CD4-positive, alpha-beta T cell treated with Interleukin-17A for 1 hour (primary cell): ENCODE data around the gene ITGB7.
"Not testable (repeated sequence)": the region's sequence is repeated elsewhere in the genome, so short reads cannot be mapped to it uniquely, and the experiment has no call there.

ENCODE experiments used
- DNase-seq: peaks from one replicate; pipeline ENCODE4 v3.0.0-alpha.2; 2020

ITGB7 gene

DNA sequence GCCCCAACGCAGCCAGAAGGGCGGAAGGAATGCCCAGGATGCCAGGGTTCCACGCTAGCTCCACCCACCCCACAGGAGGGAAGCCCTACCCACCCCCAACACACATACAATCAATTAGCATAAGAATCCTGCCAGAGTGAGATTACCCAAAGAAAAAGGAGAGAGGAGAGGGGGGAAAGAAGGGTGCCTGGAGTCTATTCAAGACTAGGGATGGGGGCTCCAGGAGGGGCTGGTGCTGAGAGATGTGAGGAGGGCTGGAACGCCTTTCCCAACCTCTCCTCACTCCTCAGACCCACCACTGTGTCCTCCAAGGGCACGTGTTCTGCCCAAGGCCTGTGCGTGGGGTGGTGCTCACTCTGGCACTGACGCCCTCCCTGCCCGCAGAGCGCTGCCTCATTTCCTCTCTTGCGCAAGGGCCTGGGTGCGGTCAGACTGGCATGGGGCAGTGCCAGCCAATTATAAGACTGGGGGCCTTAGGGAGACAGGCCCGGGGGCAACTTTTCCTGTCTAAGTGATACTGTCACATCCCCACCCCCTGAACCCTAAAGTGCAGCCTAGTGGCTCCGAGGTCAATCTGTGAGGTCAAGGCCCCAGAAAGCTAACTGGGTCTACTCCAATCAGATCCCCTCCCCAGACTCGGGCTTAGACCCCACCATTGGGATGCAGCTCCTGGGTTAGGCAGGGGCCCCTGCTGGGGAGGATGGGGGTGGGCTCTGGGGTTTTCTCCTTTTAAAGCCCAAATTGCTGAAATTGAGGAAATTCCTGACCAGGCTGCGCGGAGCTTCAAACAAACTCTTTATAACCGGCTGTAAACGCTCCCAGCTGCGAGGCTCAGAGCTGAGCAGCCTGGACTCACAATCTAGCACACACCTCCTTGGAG is 10.2 kb upstream of the ITGB7 start:
- DNase-seq = peak; percentile 57

DNA sequence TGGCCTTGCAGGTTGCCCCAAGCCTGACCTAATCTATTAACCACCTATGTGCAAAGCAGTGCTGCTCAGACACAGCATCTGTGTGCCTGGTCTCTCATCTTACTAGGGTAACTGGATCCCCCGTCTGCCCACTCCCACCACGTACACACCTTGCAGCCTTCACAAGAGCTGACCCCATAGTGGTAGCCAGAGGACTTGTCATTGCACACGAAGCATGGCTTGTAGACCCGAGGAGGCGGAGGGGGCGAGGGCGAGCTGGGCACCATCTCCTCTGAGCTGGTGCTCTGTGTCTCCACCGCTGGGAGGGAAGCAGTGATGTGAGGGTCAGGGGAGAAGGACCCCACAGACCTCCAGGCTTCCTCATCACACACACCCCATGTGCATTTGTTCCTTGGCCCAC is 8.4 kb upstream of the ITGB7 start:
- DNase-seq = no peak

DNA sequence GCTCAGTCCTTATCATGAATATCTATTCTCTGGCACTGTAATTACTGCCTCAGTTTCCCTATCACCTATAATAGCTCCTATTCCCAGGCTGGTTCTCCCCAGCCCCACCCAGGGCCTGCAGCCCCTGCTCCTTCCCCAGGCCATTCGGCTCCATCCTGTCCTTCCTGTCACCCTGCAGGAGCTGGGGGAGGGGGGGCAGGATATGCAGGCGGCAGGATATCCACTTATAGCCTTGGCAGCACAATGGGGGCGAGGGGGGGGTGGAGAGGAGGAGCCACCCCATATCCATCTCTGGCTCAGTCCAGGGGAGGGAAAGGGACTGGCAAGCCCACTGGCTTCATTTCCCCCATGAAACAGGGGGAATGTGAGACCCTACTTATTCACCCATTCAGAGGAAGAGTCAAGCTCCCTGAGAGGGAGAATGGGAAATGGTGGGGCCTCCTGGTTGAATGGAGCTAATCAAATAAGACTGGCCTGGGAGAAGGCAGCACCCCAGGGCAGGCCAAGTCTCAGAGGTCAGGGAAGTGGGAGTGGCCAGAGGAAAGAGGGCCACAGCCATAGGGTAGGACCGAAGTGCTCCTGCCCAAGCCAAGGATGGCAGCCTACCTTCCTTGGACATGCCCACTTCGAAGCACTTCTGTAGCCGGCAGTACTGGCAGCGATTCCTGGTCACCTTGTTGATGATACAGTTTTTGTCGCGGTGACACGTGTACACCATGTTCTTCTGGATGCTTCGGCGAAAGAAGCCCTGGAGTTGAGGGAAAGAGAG is 7.8 kb upstream of the ITGB7 start:
- DNase-seq = no peak

DNA sequence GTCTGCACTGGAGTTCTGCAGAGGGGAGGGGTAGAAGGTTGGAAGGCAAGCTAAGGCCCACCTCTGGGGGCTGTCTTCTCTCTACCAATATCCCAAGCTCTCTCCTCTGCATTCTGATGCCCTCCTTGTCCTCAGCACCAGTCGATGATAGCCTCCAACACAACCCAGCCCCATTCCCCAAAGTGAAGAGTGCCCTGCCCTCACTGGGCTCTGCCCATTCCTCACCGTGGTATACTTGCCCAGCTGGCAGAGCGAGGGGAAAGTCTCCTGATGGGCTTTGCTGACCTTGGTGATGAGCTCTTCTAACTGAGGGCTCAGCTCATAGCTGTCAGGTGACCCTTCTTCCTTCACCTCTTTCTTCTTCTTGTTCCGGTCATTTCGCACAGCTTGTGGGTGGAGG is 7.2 kb upstream of the ITGB7 start:
- no peak for DNase-seq

DNA sequence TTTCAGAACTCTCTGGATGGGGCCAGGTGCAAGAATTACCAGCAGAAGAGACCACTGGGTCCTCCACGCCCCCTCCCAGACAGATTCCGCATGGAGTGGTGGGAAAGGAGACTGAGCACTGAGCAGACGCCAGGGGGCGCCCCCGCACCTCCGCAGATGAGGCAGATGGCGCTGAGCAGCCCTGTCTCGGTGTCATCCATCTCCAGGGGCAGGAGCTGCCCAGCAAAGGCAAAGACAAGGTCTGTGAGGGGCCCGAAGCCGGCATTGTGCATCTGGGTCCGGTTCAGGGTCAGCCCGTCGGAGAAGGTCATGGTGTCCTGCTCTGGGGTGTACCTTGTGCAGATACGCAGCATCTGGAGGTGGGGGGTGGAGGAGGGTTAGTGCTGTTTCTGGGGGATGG is 6.3 kb upstream of the ITGB7 start:
- DNase-seq = peak; percentile 84

DNA sequence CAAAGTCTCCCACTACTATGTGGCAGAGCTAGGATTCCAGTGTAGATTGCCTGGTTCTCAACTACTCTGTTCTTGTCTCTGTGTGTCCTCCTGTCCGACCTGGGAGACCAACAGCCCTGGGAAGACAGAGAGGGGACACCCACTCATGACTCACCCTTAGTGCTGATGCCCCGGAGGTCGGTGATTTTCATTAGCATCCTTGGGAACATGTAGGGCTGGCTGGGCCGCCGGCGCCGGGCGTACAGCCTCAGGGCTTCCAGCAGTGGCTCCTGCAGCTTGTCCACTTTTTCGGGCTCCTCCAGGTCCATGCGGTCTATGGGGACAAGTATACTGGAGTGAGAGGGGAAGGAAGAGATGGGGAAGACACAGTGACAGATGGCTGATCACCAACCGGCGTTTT is 5.9 kb upstream of the ITGB7 start:
- no peak for DNase-seq

DNA sequence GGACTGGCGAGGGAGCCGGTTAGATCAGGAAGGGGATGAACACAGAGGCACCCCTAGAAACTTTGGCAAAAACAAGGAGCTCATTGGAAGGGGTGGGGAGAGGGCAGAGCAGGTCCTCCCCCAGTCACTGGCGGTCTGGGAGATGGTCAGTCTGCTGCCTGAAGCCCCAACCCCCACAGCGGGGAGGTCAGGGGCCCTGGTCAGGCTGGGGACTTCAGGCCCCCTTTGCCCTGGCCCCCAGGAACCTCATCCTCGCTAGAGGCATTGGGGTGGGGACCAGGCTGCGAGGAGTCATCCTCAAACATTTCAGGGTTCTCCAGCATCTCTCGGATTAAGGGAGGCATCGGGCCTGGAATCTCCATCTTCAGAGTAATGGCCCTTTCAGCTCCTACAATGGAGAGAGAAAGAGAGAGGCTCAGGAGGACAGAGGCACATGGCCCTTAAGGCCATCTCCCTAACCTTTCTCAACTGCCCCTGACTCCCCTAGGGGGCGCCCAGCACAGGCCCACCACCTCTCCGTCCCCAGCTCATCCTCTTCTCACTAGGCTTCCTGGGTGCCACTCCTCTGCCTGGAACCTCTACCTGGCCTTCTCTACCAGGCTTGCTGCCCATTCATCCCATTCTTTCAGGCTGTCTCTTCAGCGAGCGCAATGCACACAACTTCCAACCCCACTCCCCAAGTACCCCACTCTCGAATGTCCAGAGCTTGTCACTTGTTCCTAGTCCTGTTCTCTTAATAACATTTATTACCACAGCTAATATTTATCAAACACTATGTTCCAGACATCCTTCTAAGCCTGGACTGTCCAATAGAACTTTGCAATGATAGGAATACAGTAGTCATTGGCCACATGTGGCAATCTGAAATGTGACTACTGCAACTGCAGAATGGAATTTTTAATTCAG is 4.7 kb upstream of the ITGB7 start:
- DNase-seq = no peak

DNA sequence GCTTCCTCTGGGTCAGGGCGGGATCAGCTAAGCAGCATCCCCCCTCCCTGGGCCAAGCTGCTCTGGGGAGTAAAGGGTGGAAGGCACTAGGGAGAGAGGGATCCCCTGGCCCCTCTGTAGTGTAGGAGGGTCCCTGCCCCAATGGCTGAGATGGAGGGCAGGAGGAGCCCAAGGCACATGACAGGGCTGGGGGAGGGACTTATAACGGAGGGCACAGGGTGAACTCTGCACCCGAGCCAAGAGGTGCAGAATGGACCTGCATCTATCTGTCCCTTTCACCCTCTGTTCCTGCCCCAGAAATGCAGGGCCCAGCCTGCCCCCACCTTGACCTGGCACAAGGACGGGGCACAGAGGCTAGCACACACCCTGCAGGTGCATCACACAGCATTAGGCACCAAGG is 3.8 kb upstream of the ITGB7 start:
- DNase-seq = no peak

DNA sequence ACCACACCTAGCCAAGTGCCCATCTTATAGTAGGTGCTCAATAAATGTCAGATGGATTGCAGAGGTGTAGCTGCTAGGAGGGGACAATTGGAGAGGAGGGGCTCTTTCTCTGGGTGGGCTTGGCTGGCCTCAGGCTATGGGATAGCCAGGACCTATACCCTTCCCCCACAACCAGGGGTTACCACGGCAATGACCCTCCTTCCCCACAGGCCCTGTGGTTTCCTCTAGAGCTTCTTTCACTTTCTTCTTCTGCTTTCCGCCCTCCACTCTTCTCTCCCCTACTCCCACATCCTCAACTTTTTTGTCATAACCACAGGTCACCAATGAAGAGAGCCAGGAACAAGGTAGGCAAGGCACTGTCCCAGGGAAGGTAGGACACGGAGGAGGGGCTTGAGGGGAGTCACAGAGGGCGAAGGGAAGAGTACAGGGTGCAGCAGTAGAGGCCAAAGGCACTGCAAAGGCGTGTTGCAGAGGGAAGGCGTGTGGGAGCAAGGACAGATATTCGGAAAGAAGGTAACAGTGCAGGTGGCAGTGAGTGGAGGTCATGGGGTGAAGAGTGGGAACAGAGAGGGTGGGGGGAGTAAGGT is 1.9 kb upstream of the ITGB7 start:
- peak; percentile 60 for DNase-seq

DNA sequence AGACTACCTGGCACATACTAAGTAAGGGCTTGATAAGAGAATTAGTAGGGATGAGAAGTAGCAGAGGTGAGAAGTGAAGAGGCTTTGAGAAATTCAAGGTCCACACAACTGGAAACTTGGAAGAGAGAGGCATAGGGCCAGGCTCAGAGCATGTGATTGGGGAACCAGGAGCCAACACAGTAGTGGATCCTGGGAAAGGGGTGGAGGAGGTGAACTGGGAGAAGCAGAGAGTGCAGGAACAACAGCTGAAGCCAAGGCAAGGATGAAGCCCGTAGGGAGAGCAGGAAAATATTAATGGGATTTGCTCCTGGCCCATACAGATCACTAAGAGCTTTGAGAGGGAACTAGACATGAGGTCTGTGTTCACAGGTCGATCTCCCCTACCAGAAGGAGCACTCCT is 1.4 kb upstream of the ITGB7 start:
- no peak for DNase-seq

DNA sequence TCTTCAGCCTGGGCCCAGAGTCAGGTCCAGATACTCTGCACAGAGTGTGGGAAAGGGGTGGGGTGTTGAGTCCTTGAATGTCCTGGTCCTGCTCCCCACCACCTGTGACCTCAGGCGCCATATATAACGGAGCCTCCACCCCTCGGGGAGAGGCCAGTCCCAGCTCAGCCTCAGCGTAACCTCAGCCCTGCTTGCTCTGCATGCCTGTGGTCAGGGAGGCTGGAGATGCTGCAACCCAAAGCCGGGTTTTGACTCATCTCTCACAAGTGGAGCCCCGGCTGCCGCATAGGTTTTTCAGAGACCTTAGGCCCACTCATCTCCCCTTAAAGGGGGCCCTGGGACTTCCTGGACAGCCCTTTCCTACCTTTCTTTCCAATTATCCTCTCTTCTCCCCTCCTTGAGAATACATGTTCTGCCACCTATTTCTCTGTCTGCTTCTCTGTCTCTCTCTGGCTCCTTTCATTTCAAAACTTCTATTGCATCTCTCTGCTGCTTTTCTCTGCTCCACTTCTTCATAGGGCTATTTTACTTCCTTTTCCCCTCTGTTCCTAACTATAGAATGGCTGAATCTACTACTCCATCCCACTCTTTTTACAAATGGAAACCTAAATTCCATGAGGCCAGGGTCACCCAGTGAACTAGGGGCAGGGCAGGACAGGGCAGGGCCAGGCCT is 1.2 kb downstream of the ITGB7 start:
- DNase-seq = peak; percentile 59

DNA sequence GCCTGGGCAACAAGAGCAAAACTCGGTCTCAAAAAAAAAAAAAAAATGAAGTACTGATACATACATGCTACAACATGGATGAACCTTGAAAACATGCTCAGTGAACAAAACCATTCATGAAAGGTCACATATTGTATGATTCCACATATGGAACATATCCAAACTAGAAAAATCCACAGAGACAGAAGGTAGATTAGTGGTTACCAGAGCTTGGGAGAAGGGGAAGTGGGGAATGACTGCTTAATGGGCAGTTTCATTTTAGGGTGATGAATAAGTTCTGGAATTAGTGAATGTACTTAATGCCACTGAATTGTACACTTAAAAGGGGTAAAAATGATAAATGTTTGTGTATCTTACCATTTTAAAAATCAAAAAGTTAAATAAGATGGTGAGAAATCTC is 2.7 kb downstream of the ITGB7 start:
- no peak for DNase-seq

DNA sequence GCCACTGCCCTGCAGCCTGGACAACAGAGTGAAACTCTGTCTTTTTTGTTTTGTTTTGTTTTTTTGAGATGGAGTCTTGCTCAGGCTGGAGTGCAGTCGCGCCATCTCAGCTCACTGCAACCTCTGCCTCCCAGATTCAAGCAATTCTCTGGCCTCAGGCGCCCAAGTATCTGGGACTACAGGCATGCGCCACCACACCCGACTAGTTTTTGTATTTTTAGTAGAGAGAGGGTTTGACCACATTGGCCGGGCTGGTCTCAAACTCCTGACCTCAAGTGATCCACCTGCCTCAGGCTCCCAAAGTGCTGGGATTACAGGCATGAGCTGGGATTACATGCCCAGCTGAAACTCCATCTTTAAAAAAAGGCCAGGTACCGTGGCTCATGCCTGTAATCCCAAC is 4.7 kb downstream of the ITGB7 start:
- not testable (repeated sequence) for DNase-seq

DNA sequence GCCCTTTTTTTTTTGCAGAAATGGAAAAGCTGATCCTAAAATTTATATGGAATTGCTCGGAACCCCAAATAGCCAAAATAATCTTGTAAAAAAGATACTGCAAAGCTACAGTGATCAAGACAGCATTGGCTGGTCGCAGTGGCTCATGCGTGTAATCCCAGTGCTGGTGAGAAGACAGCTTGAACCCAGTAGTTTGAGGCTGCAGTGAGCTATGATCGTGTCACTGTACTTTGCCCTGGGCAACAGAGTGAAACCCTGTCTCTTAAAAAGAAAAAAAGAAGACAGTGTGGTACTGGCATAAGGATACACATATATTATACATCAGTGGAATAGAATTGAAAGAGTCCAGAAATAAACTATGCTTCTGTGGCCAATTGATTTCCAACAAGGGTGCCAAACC is 5.4 kb downstream of the ITGB7 start:
- DNase-seq = no peak

DNA sequence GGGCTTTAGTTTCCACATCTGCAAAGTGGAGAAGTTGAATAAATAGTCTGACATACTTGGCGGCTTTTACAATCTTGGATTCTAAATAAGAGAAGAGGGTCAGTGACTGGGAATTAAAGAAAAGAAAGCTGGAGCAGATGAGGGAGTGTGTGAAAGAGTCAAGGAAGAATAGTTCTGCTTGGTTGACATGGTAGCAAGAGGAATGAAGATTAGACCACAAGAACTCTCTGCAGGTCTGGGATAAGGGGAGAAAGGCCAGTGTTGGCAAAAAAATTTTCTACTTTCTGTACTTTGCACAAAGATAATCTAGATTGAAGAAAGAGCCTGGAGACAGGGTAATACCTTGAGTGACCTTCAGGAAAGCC is 5.9 kb downstream of the ITGB7 start:
- no peak for DNase-seq

DNA sequence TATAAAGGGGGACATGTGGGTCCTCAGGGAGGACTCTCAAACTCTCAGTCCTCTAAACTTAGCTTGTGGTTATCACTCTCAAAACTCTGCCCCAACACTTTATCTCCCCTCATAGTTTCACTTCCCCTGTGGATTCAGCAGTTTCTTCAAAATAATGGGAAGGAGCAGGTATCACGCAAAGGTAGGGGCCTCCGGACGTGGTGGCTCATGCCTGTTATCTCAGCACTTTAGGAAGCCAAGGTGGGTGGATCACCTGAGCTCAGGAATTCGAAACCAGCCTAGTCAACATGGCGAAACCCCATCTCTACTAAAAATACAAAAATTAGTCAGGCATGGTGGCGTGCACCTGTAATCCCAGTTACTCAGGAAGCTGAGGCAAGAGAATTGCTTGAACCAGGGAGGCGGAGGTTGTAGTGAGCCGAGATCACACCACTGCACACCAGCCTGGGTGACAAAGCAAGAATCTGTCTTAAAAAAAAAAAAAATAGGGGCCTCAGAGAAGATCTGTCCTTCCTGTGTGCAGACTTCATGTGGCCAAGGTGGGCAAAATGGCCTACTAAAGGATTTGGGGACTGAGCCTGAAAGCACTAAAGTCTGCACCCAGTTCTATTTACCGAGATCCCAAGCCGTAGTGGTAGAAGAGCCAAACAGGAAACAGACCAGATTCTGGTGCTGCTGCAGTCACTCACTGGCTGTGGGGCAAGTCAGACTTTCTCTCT is 6.4 kb downstream of the ITGB7 start:
- DNase-seq = peak; percentile 33

DNA sequence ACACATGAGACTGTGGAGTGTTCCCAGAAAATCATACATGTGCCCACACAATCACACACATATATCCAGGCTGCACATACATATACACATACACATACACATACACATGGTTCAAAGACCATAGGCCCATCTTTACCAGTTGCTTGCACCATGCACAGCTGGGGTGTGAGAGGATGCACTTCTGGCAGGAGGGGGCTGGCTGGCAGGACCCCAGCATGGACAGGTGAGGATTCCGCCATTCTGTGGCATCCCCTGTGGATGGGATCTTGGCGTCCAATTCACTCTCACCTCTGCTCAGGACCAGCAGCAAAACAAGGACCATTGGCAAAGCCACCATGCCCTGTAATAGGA is 7.0 kb downstream of the ITGB7 start:
- no peak for DNase-seq

DNA sequence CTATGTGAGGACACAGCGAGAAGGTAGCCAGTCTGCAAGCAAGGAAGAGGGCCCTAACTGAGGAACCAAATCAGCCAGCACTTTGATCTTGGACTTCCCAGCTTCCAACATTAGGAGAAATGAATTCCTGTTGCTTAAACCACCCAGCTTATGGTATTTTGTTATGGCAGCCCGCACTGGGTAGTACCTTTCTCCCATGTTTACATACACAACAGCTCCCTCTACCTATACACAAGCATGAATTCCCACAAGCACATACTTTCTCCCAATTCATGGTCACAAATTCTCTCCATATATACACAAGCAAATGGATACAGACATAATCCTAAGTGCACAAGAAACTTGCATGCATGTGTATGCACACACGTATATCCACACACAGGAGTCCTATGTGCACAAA is 7.4 kb downstream of the ITGB7 start:
- DNase-seq = no peak

DNA sequence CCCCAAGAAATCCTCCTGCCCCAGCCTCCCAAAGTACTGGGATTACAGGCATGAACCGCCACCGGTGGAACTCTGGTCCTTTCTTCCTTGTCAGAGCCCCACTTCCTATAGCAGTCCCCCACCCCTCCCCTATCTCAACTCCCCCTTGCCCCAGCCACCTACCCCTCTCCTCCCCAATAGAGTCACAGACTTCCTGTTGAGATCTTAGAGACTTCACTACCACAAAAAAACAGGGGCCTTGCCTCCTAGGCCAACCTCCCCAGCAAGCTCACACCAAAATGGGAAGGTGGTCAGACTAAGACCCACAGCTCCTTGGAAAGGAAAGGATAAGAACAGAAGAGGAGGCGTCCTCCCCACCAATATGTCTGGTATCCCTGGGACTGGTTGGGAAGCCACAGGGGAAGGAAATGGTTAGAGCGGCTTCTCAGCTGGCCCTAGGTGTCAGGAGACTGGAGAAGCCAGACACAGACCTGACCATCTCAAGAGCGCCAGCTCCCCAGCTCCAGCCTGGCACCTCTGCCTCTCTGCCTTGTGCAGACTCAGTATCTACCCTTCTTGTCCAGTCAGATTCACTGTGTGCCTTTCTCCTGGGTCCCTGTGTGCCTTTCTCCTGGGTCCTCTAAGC is 8.5 kb downstream of the ITGB7 start:
- peak; percentile 56 for DNase-seq

DNA sequence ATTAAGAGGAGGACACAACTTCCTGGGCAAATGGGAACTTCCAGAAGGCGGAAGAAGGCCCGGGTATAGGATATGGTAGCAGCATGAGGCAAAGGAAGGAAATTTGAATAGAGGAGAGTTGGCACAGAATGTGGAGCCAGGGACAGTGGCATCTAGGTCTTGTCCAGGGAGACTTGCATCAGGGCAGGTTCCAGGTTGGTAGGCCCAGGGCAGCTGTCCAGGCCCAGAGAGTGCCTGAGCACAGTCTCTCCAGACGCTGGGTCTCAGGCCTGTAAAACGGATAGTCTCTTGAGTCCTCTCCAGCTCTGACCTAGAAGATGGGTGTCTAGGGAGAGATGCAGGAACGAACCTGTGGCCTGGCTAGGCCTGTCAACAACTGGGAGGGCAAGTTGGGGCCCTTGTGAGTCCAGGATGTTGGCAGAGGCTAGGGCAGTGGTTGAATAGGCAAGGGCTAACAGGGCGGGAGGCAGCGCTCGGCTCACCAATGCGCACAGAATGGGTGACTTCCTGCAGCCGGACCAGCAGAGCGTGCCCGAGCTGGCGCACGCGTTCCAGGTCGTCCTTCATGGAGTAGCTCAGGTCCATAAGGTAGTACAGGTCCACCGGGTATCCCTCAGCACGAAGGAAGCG is 9.9 kb downstream of the ITGB7 start:
- DNase-seq = no peak

DNA sequence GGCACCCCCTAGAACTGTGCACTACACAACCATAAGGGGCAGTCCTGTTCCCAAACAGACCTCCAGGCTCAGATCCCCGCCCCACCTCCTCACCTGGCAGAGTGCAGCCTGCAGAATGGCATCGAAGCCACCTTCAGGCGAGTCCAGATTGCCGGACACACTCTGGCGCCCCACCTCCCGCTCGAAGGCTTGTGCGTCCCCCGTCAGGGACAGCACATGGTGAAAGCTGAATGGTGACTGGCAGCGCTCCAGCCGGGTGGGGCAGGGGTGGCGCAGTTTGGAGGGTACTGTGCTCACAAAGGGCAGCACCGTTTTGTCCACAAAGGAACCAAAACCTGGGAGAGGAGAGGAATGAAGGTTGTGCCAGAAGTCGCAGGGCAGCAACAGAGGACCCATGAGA is 10.6 kb downstream of the ITGB7 start:
- no peak for DNase-seq
